Measurements from ENCODE around the gene MRPS12.

GRCh38 chr19:38907670-38908069 is 23.1 kb upstream of the MRPS12 start:
- TF ChIP-seq POU6F1 (CRISPR knock-in tag; IDR thresholded peaks at IDR 0.05; ENCODE audit: borderline replicate concordance, low read depth) (no peak), PATZ1 (CRISPR knock-in tag; IDR thresholded peaks at IDR 0.05; ENCODE audit: borderline replicate concordance) (no peak), ARNTL (CRISPR knock-in tag; IDR thresholded peaks at IDR 0.05; ENCODE audit: borderline replicate concordance, low read depth) (no peak), ZFP30 (CRISPR knock-in tag; IDR thresholded peaks at IDR 0.05) (no peak), CSDC2 (CRISPR knock-in tag; IDR thresholded peaks at IDR 0.05) (no peak), OSR1 (CRISPR knock-in tag; IDR thresholded peaks at IDR 0.05) (no peak)

Measured in SK-N-SH treated with all-trans-retinoic acid at 6 μM for 48 hours (cell line).